Thoracic aorta (tissue), 2 donors: ENCODE data around the gene NAAA. TPM values are rescaled to one million over a fixed set of nuclear protein-coding genes. Genes with fewer than 3 reads are reported as not detected.

ENCODE experiments used
- ATAC-seq: fragments of 150-250 bp; one replicate; pipeline ENCODE4 v1.8.0; 2017; ENCODE audit warnings: low read depth; ENCODE audit not compliant: insufficient number of reproducible peaks, low FRiP score
- DNase-seq: peaks from one replicate; pipeline ENCODE4 v3.0.0-alpha.2; 2020; ENCODE audit warnings: low spot score
- H3K27ac ChIP-seq, 2 donors: fragments of 200-600 bp; sonication (generic); 1 replicate in 1 of 2; 2 replicates in 1 of 2; pipeline ENCODE4 v1.5.1; 2016; ENCODE audit warnings: mild to moderate bottlenecking in 2 of 2, moderate library complexity in 2 of 2
- H3K27me3 ChIP-seq: fragments of 200-600 bp; sonication (generic); replicated peaks from 2 replicates; pipeline ENCODE4 v1.6.0; 2016; ENCODE audit warnings: mild to moderate bottlenecking; ENCODE audit not compliant: insufficient read depth
- H3K36me3 ChIP-seq: fragments of 200-600 bp; sonication (generic); one replicate; pipeline ENCODE4 v1.5.1; 2016
- H3K4me1 ChIP-seq, 2 donors: fragments of 200-600 bp; sonication (generic); 1 replicate in 1 of 2; 2 replicates in 1 of 2; pipeline versions ENCODE4 v1.5.1 to v1.6.0; 2016; ENCODE audit warnings: low read depth in 2 of 2, mild to moderate bottlenecking in 1 of 2; ENCODE audit not compliant: control insufficient read depth in 1 of 2
- H3K4me3 ChIP-seq: fragments of 200-600 bp; sonication (generic); 2 replicates; pipeline ENCODE4 v1.5.1; 2016; ENCODE audit warnings: mild to moderate bottlenecking
- H3K9me3 ChIP-seq: fragments of 200-600 bp; sonication (generic); 2 replicates; pipeline ENCODE4 v1.5.1; 2016
- total RNA-seq, 2 donors: library from RNA; depleted of rRNA; stranded (reverse); fragments of >200 nt; gene quantifications; one replicate each; pipeline versions ENCODE4 v1.1.0 to v1.2.3, GENCODE V29; 2016
- TF ChIP-seq, protein P1 (sequence below): fragments of 200-600 bp; sonication (generic); IDR thresholded peaks from one replicate; pipeline ENCODE4 v1.5.1; 2019; ENCODE audit warnings: antibody characterized with exemption

The NAAA gene
- total RNA-seq, 2 donors from 2014 or later = 142 to 152 TPM

- ATAC-seq (no peak), DNase-seq (no peak)
- Histone ChIP-seq H3K4me3 (no peak overlapping the region), H3K27me3 (no peaks in the 10 kb centered on the region), H3K4me1 (no peaks in the 10 kb centered on the region), H3K9me3 (no peaks in the 10 kb centered on the region), H3K27ac (no peak overlapping the region), H3K36me3 (no peaks in the 10 kb centered on the region)
- TF ChIP-seq, protein P1, sequence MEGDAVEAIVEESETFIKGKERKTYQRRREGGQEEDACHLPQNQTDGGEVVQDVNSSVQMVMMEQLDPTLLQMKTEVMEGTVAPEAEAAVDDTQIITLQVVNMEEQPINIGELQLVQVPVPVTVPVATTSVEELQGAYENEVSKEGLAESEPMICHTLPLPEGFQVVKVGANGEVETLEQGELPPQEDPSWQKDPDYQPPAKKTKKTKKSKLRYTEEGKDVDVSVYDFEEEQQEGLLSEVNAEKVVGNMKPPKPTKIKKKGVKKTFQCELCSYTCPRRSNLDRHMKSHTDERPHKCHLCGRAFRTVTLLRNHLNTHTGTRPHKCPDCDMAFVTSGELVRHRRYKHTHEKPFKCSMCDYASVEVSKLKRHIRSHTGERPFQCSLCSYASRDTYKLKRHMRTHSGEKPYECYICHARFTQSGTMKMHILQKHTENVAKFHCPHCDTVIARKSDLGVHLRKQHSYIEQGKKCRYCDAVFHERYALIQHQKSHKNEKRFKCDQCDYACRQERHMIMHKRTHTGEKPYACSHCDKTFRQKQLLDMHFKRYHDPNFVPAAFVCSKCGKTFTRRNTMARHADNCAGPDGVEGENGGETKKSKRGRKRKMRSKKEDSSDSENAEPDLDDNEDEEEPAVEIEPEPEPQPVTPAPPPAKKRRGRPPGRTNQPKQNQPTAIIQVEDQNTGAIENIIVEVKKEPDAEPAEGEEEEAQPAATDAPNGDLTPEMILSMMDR = no peak
Observed at GRCh38 chr4:75891611-75892010, 49.2 kb downstream of the NAAA start.

- DNase-seq (no peak), ATAC-seq (no peak)
- no peaks in the 10 kb centered on the region for H3K4me1 ChIP-seq
- H3K36me3 ChIP-seq = no peaks in the 10 kb centered on the region
- no peak overlapping the region for H3K4me3 ChIP-seq
- H3K9me3 ChIP-seq = no peaks in the 10 kb centered on the region
- no peak overlapping the region for H3K27ac ChIP-seq
- TF ChIP-seq, protein P1 = no peak
- no peaks in the 10 kb centered on the region for H3K27me3 ChIP-seq
Observed at GRCh38 chr4:75889537-75890199, 51.1 kb downstream of the NAAA start.

DNA sequence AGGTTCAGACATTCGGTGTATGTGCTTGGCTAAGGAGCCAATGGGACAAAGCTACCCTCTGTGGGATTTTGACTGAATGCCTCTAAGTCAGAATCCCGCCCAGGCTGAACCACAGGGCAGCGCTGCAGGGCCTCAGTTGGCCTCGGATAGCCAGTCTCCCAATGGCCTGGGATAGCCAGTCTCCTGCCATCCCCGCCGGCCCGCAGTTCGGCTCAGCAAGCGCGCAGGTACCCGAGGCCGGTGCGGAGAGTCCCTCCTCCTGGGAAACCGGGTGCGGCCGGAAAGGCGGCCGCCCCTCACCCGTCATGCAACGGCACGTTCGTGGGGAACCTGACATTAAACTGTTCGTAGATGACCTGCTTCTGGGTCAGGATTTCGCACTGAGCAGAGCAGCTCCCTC lies 54.7 kb downstream of the NAAA start:
- TF ChIP-seq, protein P1 = no peak
- H3K27me3 ChIP-seq = no peaks in the 10 kb centered on the region
- H3K4me1 ChIP-seq = no peaks in the 10 kb centered on the region
- no peaks in the 10 kb centered on the region for H3K9me3 ChIP-seq
- no peaks in the 10 kb centered on the region for H3K36me3 ChIP-seq
- H3K27ac ChIP-seq = no peak overlapping the region
- DNase-seq = no peak
- H3K4me3 ChIP-seq = no peak overlapping the region
- no peak for ATAC-seq

DNA sequence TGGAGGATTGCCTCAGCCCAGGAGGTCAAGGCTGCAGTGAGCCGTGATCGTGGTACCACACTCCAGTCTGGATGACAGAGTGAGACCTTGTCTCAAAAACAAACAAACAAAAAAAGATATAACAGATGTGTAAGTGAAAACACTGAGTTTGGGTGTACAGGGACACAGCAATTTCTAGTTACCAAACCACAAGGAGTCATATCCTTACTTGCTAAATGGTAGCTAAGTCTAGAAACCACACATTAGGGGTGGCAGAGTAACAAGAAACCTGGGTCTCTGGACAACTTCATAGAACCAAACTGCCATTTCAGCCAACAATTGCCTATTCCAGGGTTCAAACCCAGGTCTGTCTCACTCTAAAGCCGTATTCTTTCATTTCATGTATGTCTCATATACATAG lies 59.3 kb downstream of the NAAA start:
- DNase-seq (no peak), ATAC-seq (no peak)
- no peaks in the 10 kb centered on the region for H3K9me3 ChIP-seq
- H3K4me1 ChIP-seq = no peaks in the 10 kb centered on the region
- no peaks in the 10 kb centered on the region for H3K27me3 ChIP-seq
- H3K27ac ChIP-seq = no peak overlapping the region
- H3K36me3 ChIP-seq = no peaks in the 10 kb centered on the region
- TF ChIP-seq, protein P1 = no peak
- no peak overlapping the region for H3K4me3 ChIP-seq

DNA sequence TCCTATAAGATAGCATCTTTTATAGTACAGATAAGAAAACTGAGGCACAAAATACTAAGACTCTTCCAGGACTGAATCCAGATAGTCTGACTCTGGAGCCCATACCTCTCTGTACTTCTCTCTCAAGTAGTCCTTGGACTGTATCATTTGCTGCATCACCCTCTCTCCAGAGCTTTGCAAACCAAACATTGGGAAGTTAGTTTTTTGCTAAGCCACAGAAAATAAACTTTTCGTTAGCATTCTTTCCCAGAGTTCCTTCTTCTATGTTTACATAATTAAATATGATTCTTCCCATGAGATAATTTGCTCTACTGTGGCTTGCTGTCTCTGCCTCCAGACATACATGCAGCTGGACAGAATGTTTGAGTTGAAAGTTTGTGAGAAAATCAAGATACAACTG lies 60.5 kb downstream of the NAAA start:
- Histone ChIP-seq H3K36me3 (no peaks in the 10 kb centered on the region), H3K4me1 (no peaks in the 10 kb centered on the region), H3K9me3 (no peaks in the 10 kb centered on the region), H3K27ac (no peak overlapping the region), H3K27me3 (no peaks in the 10 kb centered on the region), H3K4me3 (no peak overlapping the region)
- DNase-seq (no peak), ATAC-seq (no peak)
- TF ChIP-seq, protein P1 = no peak
